Measurements from ENCODE around the gene PCMTD2.

GRCh38 chr20:64238851-64239387 lies 16.6 kb upstream of the PCMTD2 start:
- TF ChIP-seq CTCF (IDR thresholded peaks at IDR 0.05), result no peak
- no peak for TF ChIP-seq POLR2A (IDR thresholded peaks at IDR 0.05)
- no peak for TF ChIP-seq EP300 (IDR thresholded peaks at IDR 0.05)
